GM19324 (cell line): ENCODE data around the gene PKP3.
"Not testable (repeated sequence)": the region's sequence is repeated elsewhere in the genome, so short reads cannot be mapped to it uniquely, and the experiment has no call there.

Experiments
- ATAC-seq: cut with Tn5 transposase; IDR thresholded peaks from one replicate; pipeline ENCODE4 v1.9.1; 2021; ENCODE audit warnings: mild to moderate bottlenecking, moderate library complexity; ENCODE audit not compliant: unreplicated experiment, low FRiP score

Gene PKP3, protein sequence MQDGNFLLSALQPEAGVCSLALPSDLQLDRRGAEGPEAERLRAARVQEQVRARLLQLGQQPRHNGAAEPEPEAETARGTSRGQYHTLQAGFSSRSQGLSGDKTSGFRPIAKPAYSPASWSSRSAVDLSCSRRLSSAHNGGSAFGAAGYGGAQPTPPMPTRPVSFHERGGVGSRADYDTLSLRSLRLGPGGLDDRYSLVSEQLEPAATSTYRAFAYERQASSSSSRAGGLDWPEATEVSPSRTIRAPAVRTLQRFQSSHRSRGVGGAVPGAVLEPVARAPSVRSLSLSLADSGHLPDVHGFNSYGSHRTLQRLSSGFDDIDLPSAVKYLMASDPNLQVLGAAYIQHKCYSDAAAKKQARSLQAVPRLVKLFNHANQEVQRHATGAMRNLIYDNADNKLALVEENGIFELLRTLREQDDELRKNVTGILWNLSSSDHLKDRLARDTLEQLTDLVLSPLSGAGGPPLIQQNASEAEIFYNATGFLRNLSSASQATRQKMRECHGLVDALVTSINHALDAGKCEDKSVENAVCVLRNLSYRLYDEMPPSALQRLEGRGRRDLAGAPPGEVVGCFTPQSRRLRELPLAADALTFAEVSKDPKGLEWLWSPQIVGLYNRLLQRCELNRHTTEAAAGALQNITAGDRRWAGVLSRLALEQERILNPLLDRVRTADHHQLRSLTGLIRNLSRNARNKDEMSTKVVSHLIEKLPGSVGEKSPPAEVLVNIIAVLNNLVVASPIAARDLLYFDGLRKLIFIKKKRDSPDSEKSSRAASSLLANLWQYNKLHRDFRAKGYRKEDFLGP

DNA sequence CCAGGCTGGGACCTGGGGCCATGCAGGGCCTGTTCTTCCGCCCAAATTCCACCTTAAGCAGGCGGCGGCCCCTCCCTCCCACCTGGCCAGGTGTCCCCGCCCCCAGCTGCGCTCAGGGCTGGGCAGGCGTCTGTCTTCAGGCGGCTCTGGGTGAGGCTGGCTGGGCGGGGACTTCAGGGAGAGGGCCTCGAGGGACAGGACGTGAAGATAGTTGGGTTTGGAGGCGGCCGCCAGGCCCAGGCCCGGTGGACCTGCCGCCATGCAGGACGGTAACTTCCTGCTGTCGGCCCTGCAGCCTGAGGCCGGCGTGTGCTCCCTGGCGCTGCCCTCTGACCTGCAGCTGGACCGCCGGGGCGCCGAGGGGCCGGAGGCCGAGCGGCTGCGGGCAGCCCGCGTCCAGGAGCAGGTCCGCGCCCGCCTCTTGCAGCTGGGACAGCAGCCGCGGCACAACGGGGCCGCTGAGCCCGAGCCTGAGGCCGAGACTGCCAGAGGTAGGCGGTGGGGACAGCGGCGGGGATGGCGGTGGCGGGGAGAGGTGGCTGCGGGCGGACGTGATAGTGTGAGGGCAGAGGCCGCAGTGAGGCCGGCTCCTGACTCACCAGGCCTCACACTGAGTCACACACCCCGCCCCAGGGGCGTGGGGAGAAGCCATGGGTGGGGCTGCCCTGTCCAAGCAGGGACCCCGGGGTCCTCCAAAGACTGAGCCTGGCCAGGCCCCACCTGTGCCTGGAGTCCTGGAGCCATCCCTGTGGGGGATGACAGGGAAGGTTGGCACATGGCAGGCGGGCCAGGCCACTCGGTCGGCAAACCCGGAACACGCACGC is at the start of gene PKP3:
Gene PKP3 (plus strand): TSS at position 176 of the 824 bp plus-strand sequence. CDS start 84 bp downstream, at position 260.
- ATAC-seq, result no peak

DNA sequence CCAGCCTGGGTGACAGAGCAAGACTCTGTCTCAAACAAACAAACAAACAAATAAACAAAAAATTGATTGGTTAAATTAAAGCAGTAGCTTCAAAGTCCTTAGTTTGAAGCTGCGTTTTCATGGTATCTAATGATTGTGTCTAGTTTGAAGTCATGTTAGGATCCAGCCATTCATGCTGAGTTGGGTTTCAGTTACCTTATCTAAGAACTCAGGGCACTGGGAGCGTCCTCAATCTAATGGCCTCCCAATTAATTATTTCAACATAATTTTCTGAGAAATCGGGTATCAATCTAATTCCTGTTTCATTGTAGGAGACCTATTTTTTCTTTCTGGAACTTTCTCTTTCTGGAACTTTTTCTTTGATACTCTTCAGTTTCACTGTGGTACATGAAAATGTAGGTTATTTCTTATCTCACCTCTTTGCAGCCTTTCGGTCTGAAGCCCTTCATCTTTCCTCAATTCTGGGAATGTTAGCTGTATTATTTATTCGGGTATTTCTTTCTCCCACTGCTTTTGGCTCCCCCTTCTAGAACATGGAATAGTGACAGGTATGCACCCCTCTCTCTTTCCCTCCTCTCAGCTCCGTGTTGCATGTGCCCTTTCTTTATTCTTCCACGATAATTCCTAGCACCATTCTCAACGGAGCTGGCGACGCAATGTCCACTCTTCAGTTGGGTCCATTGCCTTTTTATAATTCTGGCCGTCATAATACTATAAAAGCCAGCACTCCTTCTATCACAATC is 49.0 kb upstream of the PKP3 start:
- ATAC-seq, result no peak

DNA sequence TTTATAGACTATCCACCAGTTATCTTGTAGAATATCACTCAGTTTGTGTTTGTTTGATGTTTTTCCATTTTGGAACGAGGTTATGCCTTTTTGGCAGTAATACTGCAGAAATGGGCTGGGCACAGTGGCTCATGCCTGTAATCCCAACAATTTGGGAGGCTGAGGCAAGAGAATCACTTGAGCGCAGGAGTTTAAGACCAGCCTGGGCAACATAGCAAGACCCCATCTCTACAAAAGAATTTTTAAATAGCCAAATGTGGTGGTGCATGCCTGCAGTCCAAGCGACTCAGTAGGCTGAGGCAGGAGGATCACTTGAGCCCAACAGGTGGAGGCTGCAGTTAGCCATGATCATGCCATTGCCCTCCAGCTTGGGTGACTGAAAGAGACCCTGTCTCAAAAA is 47.5 kb upstream of the PKP3 start:
- ATAC-seq, result no peak

DNA sequence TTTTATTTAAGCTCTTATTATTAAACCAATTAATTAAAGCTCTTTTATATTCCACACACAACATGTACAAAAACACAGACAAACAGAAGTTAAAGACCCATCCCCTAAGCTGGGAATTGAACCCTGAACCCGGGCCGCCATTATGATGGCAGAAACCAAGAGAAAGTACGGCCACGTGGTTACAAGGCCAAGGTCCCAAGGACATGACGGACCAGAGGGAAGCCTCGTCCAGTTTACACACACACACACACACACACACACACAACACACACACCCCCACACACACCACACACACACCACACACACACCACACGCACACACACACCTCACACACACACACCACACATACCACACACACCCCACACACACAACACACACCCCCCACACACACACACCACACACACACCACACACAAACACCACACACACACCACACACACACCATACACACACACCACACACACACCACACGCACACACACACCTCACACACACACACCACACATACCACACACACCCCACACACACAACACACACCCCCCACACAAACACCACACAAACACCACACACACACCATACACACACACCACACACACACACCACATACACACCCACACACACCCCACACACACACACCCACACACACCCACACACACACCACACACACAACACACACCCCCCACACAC is 44.6 kb upstream of the PKP3 start:
- not testable (repeated sequence) for ATAC-seq

DNA sequence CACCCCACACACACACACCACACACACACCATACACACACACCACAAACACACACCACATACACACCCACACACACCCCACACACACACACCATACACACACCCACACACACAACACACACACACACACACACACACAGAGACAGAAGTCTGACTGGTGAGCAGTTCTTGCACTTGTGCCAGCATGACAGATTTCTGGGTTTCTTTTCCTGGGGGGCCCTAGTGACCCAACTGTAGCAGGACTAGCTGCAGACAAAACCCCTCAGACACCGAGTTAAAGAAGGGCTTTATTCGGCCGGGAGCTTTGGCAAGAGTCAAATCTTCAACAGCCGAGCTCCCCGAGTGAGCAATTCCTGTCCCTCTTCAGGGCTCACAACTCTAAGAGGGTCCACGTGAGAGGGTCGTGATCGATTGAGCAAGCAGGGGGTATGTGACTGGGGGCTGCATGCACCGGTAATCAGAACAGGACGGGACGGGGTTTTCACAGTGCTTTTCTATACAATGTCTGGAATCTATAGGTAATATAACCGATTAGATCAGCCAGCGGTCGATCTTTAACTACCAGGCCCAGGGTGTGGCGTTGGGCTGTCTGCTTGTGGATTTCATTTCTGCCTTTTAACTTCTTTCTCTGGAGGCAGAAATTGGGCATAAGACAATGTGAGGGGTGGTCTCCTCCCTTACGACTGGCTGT is 43.8 kb upstream of the PKP3 start:
- ATAC-seq, result not testable (repeated sequence)

DNA sequence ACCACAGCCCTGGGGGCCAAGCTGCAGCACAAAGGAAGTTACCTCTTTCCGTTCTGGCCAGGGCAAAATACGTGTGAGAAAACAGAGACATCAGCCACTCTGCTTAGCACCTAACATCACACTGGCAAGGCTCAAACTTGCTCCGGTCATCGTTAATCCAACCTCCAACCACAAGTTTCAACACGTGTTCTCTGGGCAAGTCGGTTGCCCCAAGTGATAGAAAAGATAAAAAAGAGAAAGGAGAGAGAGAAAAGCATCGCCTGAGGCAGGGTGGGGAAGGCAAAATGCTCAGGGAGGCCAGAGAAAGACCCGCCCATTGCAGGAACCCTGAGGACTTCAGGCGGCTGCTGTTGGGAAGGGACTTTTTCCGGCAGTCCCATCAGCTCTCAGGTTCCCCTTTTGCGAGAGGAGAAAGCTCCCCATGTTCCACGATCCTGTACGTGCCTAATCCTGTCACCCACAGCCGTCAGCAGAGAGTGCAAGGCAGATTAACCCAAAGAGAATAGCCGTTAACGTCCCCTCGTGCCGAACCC is 43.2 kb upstream of the PKP3 start:
- ATAC-seq, result no peak

DNA sequence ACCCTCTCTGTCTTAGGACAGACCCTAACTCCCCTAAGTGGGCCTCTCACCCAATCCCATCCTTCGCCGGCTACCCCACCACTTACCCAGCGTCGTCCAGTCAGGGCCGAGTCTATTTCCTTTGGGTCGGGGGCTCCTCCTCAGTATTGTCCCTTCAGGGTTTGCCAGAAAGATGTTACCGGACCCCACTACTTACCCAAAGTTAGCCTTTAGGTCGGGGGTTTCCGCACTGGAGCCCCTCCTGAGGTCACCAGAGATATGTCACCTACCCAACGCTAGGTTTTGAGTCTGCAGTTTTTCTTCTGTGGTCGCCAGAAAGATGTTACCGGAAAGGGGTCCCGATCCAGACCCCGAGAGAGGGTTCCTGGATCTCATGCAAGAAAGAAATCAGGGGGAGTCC is 42.6 kb upstream of the PKP3 start:
- ATAC-seq, result no peak

DNA sequence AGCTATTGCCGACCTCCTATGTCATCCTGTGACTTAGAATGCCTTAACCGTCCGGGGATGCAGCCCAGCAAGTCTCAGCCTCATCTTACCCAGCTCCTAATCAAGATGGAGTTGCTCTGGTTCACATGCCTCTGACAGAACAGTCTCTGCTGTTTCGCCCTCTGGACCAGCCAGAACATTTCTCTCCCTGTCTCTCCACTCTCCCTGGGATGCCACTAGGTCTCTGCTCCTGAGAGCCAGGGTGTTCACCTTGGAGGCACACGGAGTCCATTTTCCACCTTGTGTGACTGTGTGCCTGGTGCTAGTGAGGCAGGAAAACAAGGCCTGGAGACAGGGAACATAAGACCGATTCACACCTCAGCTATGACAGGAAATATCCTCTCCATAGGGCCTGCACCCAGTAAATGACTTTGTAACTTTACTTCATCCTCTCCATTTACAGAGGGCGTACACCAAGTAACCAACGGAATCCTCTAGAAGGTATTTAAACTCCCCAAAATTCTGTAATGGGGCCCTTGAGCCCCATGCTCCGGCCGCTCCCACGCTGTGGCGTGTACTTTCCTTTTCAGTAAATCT is 41.5 kb upstream of the PKP3 start:
- ATAC-seq, result no peak

DNA sequence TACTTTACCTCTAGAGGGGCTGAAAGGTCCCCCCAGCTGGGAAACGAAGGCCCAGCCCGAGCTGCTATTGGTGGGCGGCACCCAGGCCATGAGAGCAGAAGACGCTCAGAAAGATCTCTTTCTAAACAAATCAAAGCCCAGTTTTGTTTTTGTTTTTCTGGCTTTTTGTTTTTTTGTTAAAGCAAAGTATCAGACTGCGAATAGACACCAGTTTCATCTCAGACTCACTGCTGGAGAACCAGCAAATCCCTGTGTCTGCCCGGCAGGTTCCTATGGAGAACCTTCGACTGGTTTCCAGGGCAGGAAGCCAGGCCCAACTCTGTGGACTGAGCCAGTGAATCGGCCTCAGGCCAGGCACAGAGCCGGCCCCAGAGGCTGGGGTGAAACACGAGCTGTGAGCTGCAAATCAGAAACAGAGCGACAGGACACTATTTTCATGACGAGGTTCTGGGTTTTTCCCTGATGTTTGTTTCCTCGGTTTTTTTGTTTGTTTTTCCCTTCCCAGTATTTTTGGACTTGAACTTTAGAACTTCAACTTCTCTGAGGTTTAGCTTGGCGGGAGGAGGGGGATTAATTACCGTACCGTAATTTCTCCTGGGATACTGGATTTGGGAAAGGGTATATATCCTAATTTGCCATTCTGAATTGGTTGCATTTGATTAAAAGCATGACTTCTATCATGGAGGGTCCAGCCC is 40.7 kb upstream of the PKP3 start:
- no peak for ATAC-seq

DNA sequence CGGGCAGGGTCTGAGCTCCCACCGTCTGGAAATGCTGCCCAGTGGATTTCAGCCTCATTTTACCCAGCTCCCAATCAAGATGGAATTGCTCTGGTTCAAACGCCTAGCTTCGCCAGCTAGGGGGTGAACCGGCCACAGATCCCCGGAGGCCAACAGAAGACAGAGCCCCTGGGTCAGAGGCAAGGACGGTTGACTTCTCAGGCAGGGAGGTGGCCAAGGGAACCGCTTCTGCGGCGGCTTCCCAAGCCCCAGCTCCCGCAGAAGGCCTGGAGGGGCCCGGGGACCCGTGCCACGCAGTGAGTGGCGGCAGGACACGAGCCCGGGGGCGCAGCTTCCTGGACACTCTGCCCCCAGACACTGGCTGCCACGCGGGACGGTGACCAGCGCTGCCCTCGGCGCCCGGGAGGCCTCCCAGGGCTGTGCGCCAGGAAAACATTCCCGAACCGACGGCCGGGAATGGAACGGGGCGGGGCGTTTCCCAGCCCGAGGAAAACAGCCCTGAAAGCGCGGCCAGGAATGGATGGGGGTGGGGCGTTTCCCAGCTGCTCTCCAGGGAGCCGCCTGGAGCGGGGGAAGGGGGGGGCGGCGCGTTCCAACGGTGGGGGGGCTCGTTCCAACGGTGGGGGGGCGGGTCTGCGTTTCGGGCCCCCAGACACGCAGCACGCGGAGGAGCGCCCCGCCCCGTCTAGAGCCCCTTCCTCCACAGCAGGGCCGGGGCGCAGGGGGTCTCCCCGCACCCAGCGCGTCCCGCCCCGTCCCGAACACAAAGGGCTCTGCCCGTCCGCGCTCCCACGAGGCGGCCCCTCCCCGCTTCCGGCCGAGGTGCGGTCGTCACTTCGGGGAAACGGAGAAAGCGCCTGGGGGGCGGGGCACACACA is 38.2 kb upstream of the PKP3 start:
- ATAC-seq, result no peak

DNA sequence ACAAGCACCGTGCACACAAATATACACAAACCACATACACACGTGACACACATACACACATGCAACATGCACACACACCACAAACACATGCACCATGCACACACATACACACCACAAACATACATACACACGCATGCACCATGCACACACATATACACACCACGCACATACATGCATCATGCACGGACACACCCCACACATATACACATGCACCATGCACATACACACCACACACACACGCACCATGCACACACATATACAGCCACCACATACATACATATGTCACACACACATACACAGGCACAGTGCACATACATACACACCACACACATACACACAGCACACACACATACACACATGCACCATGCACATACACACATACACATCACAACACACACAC is 37.4 kb upstream of the PKP3 start:
- ATAC-seq, result no peak

DNA sequence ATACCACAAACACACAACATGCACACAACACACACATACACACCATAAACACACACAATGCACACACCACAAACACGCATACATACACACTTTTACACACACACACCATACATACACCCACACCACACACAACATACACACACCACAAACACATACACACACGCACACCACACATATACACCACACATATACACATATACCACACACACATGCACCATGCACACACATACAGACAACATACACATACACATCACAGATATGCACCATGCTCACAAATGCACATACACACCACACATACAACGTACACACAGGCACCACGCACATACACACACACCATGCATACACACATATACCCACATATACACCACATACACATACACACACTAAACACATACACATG is 36.4 kb upstream of the PKP3 start:
- ATAC-seq, result no peak

DNA sequence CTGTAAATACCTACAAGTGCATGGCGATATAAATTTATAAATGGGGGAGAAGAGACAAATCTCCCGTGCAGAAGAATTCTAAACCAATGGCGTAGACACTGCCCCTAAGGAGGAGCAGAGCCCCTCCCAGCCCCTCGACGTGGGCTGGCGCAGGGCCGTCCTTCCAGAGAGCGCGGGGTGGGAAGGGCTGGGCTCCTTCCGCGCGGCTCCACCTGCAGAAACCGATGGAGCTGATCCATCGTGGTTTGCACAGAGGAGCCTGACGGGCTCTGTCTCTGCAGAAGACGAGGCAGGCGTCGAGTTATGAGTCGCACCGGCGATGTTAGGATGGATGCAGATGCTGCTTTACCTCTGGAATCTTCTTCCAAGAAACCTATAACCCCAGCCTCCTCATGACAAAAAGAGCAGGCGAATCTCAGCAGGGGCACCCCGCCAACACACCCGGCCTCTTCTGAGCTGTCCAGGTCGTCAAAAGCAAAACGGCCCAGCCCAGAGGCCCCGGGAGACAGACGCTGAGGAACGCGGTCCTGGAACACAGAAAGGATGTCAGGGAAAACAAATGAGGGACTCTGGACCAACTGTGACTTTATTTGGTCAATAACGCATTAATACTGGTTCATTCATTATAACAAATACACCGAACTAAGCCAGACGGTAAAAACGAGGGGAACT is 35.7 kb upstream of the PKP3 start:
- ATAC-seq, result no peak

DNA sequence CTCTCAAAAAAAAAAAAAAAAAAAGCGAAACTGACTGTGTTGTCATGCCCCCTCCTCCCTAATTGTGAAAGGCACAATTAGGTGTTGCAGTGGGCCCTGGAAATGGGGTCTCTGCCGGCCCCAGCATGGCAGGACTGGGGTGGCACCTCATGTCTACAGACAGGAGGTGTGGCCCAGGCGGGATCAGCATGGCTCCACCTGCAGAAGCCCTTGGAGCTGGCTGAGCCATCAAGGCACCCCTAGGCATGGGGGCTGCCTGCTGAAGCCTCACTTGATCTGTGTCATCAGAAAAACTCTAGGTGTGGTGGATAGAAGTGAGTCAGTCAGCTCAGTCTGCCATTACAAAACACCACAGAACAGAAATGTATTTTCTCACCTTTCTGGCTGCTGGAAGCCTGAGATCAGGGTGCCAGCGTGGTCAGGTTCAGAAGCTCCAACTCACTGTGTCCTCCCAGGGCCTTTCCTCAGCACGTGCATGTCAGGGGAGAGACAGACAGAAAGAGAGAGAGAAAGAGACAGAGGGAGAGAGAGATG is 34.8 kb upstream of the PKP3 start:
- ATAC-seq, result no peak

DNA sequence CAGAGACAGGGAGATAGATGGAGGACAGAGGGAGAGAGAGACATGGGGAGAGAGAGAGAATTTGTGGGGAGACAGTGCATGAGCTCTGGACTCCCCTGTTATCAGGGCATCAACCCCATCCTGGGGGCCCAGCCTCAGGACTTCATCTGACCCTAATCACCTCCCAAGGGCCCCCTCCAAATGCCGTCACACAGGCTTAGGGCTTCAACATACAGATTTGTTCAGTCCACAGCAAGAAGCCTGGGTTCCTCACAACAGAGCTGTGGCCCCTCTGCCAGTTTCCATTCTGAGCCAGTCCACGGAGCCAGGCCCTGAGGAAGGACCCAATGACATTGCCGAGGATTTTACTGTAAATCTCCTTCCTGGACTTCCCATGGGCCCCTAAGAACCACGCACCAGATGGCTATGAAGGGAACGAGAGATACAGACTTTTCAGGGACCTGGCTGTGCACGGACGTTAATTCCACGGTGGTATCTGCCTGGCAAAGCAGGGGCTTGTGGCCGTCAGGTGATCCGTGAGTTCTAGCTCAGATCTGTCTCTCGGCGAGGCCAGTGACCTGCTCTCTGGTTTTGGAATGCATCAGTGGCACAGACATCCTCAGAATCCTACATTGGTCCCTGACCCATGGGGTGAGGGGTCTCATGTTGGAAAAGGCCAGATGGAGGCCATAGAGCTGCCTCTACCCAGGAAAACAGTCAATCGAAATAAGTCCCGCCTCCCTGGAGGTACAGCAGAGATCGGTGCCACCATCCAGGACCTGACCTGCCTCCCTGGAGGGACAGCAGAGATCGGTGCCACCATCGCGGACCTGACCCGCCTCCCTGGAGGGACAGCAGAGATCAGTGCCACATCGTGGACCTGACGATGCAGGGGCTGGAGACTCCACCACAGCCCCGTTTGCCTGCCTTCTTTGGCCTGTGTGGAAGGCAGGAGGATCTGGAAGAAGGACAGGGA is 33.4 kb upstream of the PKP3 start:
- no peak for ATAC-seq
